ENCODE results near the gene LMAN2.

The LMAN2 gene

GRCh38 chr5:177366528-177367322, 15.3 kb upstream of the LMAN2 start (continued):
- TF ChIP-seq HIC1 (tag by site-specific recombination; IDR thresholded peaks at IDR 0.05) = 0 out of 2 replicates have a peak, but pooled peaks have one; percentile 60
- TF ChIP-seq ZNF341 (tag by site-specific recombination; IDR thresholded peaks at IDR 0.05; ENCODE audit: low read depth) = peak; percentile 61
- peak; percentile 50; the same call in 1 of the 2 replicates for TF ChIP-seq KLF7 (tag by site-specific recombination; IDR thresholded peaks at IDR 0.05; ENCODE audit: borderline replicate concordance)
- peak; percentile 68 for TF ChIP-seq KLF1 (tag by site-specific recombination; IDR thresholded peaks at IDR 0.05)
- no peak for TF ChIP-seq ZNF18 (tag by site-specific recombination; IDR thresholded peaks at IDR 0.05)
- TF ChIP-seq REST (tag by site-specific recombination; IDR thresholded peaks at IDR 0.05) = peak; percentile 12; the same call in 1 of the 2 replicates
- TF ChIP-seq SP7 (tag by site-specific recombination; IDR thresholded peaks at IDR 0.05) = peak; percentile 56
- TF ChIP-seq ZNF416 (tag by site-specific recombination; IDR thresholded peaks at IDR 0.05) = no peak
- TF ChIP-seq ZNF23 (tag by site-specific recombination; IDR thresholded peaks at IDR 0.05; ENCODE audit: borderline replicate concordance) = no peak
- TF ChIP-seq ZNF335 (tag by site-specific recombination; conservative IDR thresholded peaks at IDR 0.05) = peak; percentile 81
- peak; percentile 8; the same call in 1 of the 2 replicates for TF ChIP-seq PRDM10 (tag by site-specific recombination; IDR thresholded peaks at IDR 0.05)
- no peak for TF ChIP-seq ZNF324 (tag by site-specific recombination; IDR thresholded peaks at IDR 0.05)
- peak; percentile 73 for TF ChIP-seq ZIC2 (tag by site-specific recombination; IDR thresholded peaks at IDR 0.05)
- no peak for TF ChIP-seq ZFP37 (tag by site-specific recombination; IDR thresholded peaks at IDR 0.05)
- TF ChIP-seq GLIS2 (tag by site-specific recombination; IDR thresholded peaks at IDR 0.05) = peak; percentile 86
- TF ChIP-seq ZNF391 (tag by site-specific recombination; IDR thresholded peaks at IDR 0.05; ENCODE audit: borderline replicate concordance, low read depth) = no peak
- no peak for TF ChIP-seq ZNF211 (tag by site-specific recombination; IDR thresholded peaks at IDR 0.05; ENCODE audit: low read depth)
- peak; percentile 38; the same call in 1 of the 2 replicates for TF ChIP-seq KLF8 (tag by site-specific recombination; IDR thresholded peaks at IDR 0.05)
- no peak for TF ChIP-seq ZSCAN16 (tag by site-specific recombination; IDR thresholded peaks at IDR 0.05)
- no peak for TF ChIP-seq KLF10 (tag by site-specific recombination; IDR thresholded peaks at IDR 0.05)
- peak; percentile 71 for TF ChIP-seq ZBTB8A (tag by site-specific recombination; IDR thresholded peaks at IDR 0.05)
- no peak for TF ChIP-seq ZNF433 (tag by site-specific recombination; IDR thresholded peaks at IDR 0.05; ENCODE audit: low read depth)
- peak; percentile 57 for TF ChIP-seq EGR2 (tag by site-specific recombination; IDR thresholded peaks at IDR 0.05; ENCODE audit: low read depth)
- no peak for TF ChIP-seq ZNF169 (tag by site-specific recombination; IDR thresholded peaks at IDR 0.05)
- TF ChIP-seq ZNF792 (tag by site-specific recombination; IDR thresholded peaks at IDR 0.05) = no peak
- TF ChIP-seq ZNF513 (tag by site-specific recombination; IDR thresholded peaks at IDR 0.05) = no peak
- no peak for TF ChIP-seq ZNF19 (tag by site-specific recombination; IDR thresholded peaks at IDR 0.05; ENCODE audit: low read depth)
- TF ChIP-seq ZNF140 (tag by site-specific recombination; IDR thresholded peaks at IDR 0.05) = no peak
